Pancreas (tissue), 10 donors: ENCODE data around the gene NUDT14. TPM values are rescaled to one million over a fixed set of nuclear protein-coding genes. Genes with fewer than 3 reads are reported as not detected.

ENCODE experiments used
- ATAC-seq, 4 donors: fragments of 200-7000 bp; cut with Tn5 transposase; one replicate each; pipeline versions ENCODE4 v1.8.0 to v1.9.1; 2020; ENCODE audit warnings: mild to moderate bottlenecking in 4 of 4, moderate library complexity in 4 of 4
- DNase-seq, 6 donors: peaks; one replicate each; pipeline ENCODE4 v3.0.0-alpha.2; 2020
- FAIRE-seq: peaks from 2 replicates; lab custom pipeline; 2012; peaks lifted over from hg19 to GRCh38; lab: Jason Lieb, UNC
- H3K27ac ChIP-seq, 4 donors: fragments of 200-600 bp; sonication (generic); 1 replicate in 3 of 4; 2 replicates in 1 of 4; pipeline versions ENCODE4 v1.5.0 to v1.8.0; 2020
- H3K27me3 ChIP-seq, 4 donors: fragments of 200-600 bp; one replicate each; pipeline ENCODE4 v1.8.0; 2021
- H3K36me3 ChIP-seq, 3 donors: fragments of 200-600 bp; sonication (generic) in 1 of 3; one replicate each; pipeline versions ENCODE4 v1.5.0 to v1.8.0; 2020 to 2021
- H3K4me1 ChIP-seq, 3 donors: fragments of 200-600 bp; one replicate each; pipeline ENCODE4 v1.8.0; 2021
- H3K4me3 ChIP-seq, 4 donors: fragments of 200-600 bp; sonication (generic) in 2 of 4; one replicate each; pipeline versions ENCODE4 v1.5.0 to v1.8.0; 2020 to 2021
- H3K9me3 ChIP-seq, 4 donors: fragments of 200-600 bp; one replicate each; pipeline ENCODE4 v1.8.0; 2021
- CTCF ChIP-seq, 4 donors: fragments of 200-600 bp; sonication (generic) in 3 of 4; IDR thresholded peaks; one replicate each; pipeline versions ENCODE4 v1.5.0 to v1.8.0; 2021; ENCODE audit warnings: antibody characterized with exemption in 4 of 4
- WGBS, 2 donors: extraction: QIAGEN DNeasy Blood & Tissue Kit; methylation state at CpG; one replicate each; pipeline ENCODE4 v1.1.7; 2013; 5-methylcytosine and 5-hydroxymethylcytosine counted together
- intact Hi-C, 3 donors: fragments of 100-400 bp; cut with DNase I; formaldehyde crosslinking; loops; one replicate each; pipeline versions ENCODE4 v1.11.1 to v1.14.2; 2022
- polyA plus RNA-seq, 2 donors: library from polyadenylated mRNA; stranded (reverse); fragments of 200-250 nt; gene quantifications; one replicate each; pipeline ENCODE4 v1.2.3, GENCODE V29; 2013
- total RNA-seq, 6 donors: library from RNA; stranded (reverse); fragmentation: NEBNext Ultra II Directional in 4 of 6; extraction: Animal tissue kit (Norgen Biotek cat#: 25700) in 4 of 6; gene quantifications; one replicate each; pipeline versions ENCODE4 v1.2.1 to v1.2.4, GENCODE V29; 2021 to 2023
- donor health status: healthy with polysubstance abuse.
- donor health status: DM: no; HTN: no; CAD: no; lungs with moderate emphysema.
- donor health status: DM: no; HTN: no; CAD: no.
- donor health status: control.
- donor health status: control.
- donor health status: Bipolar disorder and iron deficiency.
- donor health status: DM: yes; HTN: yes; CAD: no.
- donor health status: DM: no; HTN: no; CAD: no.
- donor health status: DM: no; HTN: no; CAD: no.
- donor health status: DM: yes; HTN: yes; CAD: no.

Gene NUDT14
- total and polyA plus RNA-seq, 8 donors = 24.7 to 64.9 (median 32.6) TPM

GRCh38 chr14:105131241-105131640 lies 49.9 kb downstream of the NUDT14 start:
- DNase-seq (no peak), ATAC-seq (no peak), FAIRE-seq (no peak)
- H3K27me3 ChIP-seq = no peaks in the 10 kb centered on the region
- intact Hi-C loops = no loop called here
- no peaks in the 10 kb centered on the region for H3K9me3 ChIP-seq
- 72 to 81% methylated on average over 2 of the region's 2 CpGs for WGBS, 2 donors
- H3K36me3 ChIP-seq = no peaks in the 10 kb centered on the region
- TF ChIP-seq CTCF (IDR thresholded peaks at IDR 0.05) = no peak
- H3K27ac ChIP-seq = no peak overlapping the region
- no peaks in the 10 kb centered on the region for H3K4me1 ChIP-seq
- no peak overlapping the region for H3K4me3 ChIP-seq

GRCh38 chr14:105128059-105128458 lies 53.1 kb downstream of the NUDT14 start:
- no peaks in the 10 kb centered on the region for H3K36me3 ChIP-seq
- WGBS, 2 donors = 50 to 66% methylated on average over 5 of the region's 5 CpGs
- peak in 1 of 6 donors; percentile 13 for DNase-seq
- TF ChIP-seq CTCF (IDR thresholded peaks at IDR 0.05) = no peak
- intact Hi-C loops = no loop called here
- H3K9me3 ChIP-seq = no peaks in the 10 kb centered on the region
- no peak for ATAC-seq
- FAIRE-seq = no peak
- H3K4me1 ChIP-seq = no peaks in the 10 kb centered on the region
- no peak overlapping the region for H3K4me3 ChIP-seq
- H3K27ac ChIP-seq = no peak overlapping the region
- H3K27me3 ChIP-seq = no peaks in the 10 kb centered on the region

DNA sequence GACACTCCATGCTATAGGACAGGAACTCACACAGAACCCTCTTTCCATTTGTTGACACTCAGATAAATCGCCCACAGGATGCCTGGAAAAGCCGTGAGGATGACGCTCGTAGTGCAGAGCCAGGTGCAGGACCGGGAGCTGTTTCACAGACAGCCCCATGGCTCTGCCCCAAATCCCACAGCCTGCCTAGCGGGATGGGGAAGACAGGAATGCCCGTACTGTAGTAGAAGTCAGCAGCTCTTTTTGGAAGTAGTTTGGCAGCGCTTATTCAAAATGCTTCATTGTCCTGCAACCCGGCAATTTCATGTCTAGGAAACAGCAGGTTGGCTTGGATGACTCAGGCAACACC lies 54.2 kb downstream of the NUDT14 start:
- Histone ChIP-seq H3K27me3 (no peaks in the 10 kb centered on the region), H3K36me3 (no peaks in the 10 kb centered on the region), H3K4me3 (no peak overlapping the region), H3K4me1 (no peaks in the 10 kb centered on the region), H3K9me3 (no peaks in the 10 kb centered on the region), H3K27ac (no peak overlapping the region)
- ATAC-seq (no peak), DNase-seq (no peak), FAIRE-seq (no peak)
- intact Hi-C loops = no loop called here
- WGBS, 2 donors = 24 to 25% methylated on average over 9 of the region's 9 CpGs
- TF ChIP-seq CTCF (IDR thresholded peaks at IDR 0.05) = no peak

GRCh38 chr14:105126126-105126980 lies 54.8 kb downstream of the NUDT14 start:
- WGBS, 2 donors = 61 to 66% methylated on average over 22 of the region's 22 CpGs
- Histone ChIP-seq H3K9me3 (no peaks in the 10 kb centered on the region), H3K36me3 (no peaks in the 10 kb centered on the region), H3K27ac (no peak overlapping the region), H3K4me1 (no peaks in the 10 kb centered on the region), H3K4me3 (no peak overlapping the region), H3K27me3 (no peaks in the 10 kb centered on the region)
- intact Hi-C loops = no loop called here
- TF ChIP-seq CTCF (IDR thresholded peaks at IDR 0.05) = no peak
- ATAC-seq (no peak), DNase-seq (no peak), FAIRE-seq (no peak)

DNA sequence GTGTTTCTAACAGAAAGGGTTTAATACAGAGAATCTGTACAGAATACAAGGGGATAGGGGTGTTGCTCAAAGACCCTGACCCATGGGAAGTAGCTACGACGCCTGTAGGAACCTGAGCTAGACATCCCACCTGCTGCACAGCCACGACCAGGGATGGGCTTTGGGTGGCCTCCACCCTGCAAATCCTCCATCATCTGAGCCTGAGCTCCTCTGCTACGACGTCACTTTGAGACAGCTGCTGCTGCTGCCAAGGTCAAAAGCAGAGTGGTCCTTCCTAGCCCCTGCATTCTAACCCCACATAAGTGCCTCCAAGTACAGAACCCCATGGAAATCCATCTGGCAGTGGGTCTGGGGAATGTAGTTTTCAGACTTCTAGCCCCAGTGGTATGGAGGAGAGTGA lies 56.3 kb downstream of the NUDT14 start:
- no peak for DNase-seq
- intact Hi-C loops = no loop called here
- 64 to 68% methylated on average over 5 of the region's 5 CpGs for WGBS, 2 donors

More for the DNA sequence above, 56.3 kb downstream of the NUDT14 start:
- no peak overlapping the region for H3K4me3 ChIP-seq
- no peaks in the 10 kb centered on the region for H3K27me3 ChIP-seq
- H3K4me1 ChIP-seq = no peaks in the 10 kb centered on the region
- no peaks in the 10 kb centered on the region for H3K9me3 ChIP-seq
- no peak for ATAC-seq
- no peak overlapping the region for H3K27ac ChIP-seq
- TF ChIP-seq CTCF (IDR thresholded peaks at IDR 0.05) = no peak
- no peak for FAIRE-seq
- no peaks in the 10 kb centered on the region for H3K36me3 ChIP-seq
